GM12865 (cell line): Measurements from ENCODE around the gene RBM24.

ENCODE experiments used
- DNase-seq: peaks from one replicate; pipeline ENCODE4 v3.0.0; 2010; ENCODE audit warnings: low read depth
- H3K4me3 ChIP-seq: 2 replicates; pipeline ENCODE4 v1.5.1; 2011; ENCODE audit warnings: mild to moderate bottlenecking, low read depth, low read length, control low read depth
- CTCF ChIP-seq: IDR thresholded peaks from 2 replicates; pipeline ENCODE4 v1.5.1; 2011; ENCODE audit warnings: low read length, control low read depth, low read depth, inconsistent platforms; ENCODE audit not compliant: insufficient read depth; ENCODE audit errors: missing control alignments

Gene RBM24

GRCh38 chr6:17336425-17336824 is 55.3 kb downstream of the RBM24 start:
- H3K4me3 ChIP-seq = no peak overlapping the region
- DNase-seq = no peak
- TF ChIP-seq CTCF = no peak

- TF ChIP-seq CTCF = no peak
- DNase-seq = no peak
- H3K4me3 ChIP-seq = no peak overlapping the region
Measured at GRCh38 chr6:17339308-17339670, 58.1 kb downstream of the RBM24 start.

- DNase-seq = no peak
- no peak overlapping the region for H3K4me3 ChIP-seq
- no peak for TF ChIP-seq CTCF
Measured at GRCh38 chr6:17341117-17341805, 60.1 kb downstream of the RBM24 start.

- no peak for DNase-seq
- TF ChIP-seq CTCF = no peak
- H3K4me3 ChIP-seq = no peak overlapping the region
Measured at GRCh38 chr6:17341891-17342290, 60.7 kb downstream of the RBM24 start.

- no peak for DNase-seq
- TF ChIP-seq CTCF = no peak
- H3K4me3 ChIP-seq = no peak overlapping the region
Measured at GRCh38 chr6:17343215-17343614, 62.1 kb downstream of the RBM24 start.
